Stimulated activated CD4-positive, alpha-beta T cell treated with anti-CD3 and anti-CD28 coated beads, Interleukin-1b, Interleukin-23, amount 100 ng/mL, for 48 hours (primary cell): ENCODE data around the gene PTP4A2.
A peak's percentile ranks its signal among the peaks of the same experiment; 100 is the strongest.
"Not testable (repeated sequence)": the region's sequence is repeated elsewhere in the genome, so short reads cannot be mapped to it uniquely, and the experiment has no call there.

Source experiments
- DNase-seq: peaks from one replicate; pipeline ENCODE4 v3.0.0-alpha.2; 2020

PTP4A2 gene

GRCh38 chr1:31945677-31946076, 7.5 kb upstream of the PTP4A2 start:
- DNase-seq, result not testable (repeated sequence)

- peak; percentile 81 for DNase-seq
These were observed 6.3 kb upstream of the PTP4A2 start for GRCh38 chr1:31944205-31945089.

- DNase-seq, result no peak
These were observed 5.5 kb upstream of the PTP4A2 start for GRCh38 chr1:31943546-31944184.

- DNase-seq, result not testable (repeated sequence)
These were observed 3.9 kb upstream of the PTP4A2 start for GRCh38 chr1:31942061-31942460.

GRCh38 chr1:31939484-31940329, 1.5 kb upstream of the PTP4A2 start:
- DNase-seq, result peak; percentile 85

- DNase-seq, result peak; percentile 73
These were observed 626 bp downstream of the PTP4A2 start for GRCh38 chr1:31937300-31938183.

GRCh38 chr1:31936981-31937299, 1.2 kb downstream of the PTP4A2 start:
- DNase-seq, result no peak

- no peak for DNase-seq
These were observed 1.7 kb downstream of the PTP4A2 start for GRCh38 chr1:31936278-31936980.

- no peak for DNase-seq
These were observed 3.2 kb downstream of the PTP4A2 start for GRCh38 chr1:31934706-31935629.

GRCh38 chr1:31932491-31933316, 5.5 kb downstream of the PTP4A2 start:
- DNase-seq, result no peak

GRCh38 chr1:31931593-31932225, 6.5 kb downstream of the PTP4A2 start:
- no peak for DNase-seq

GRCh38 chr1:31930836-31931592, 7.2 kb downstream of the PTP4A2 start:
- no peak for DNase-seq

- DNase-seq, result no peak
These were observed 10.5 kb downstream of the PTP4A2 start for GRCh38 chr1:31927661-31927980.

GRCh38 chr1:31926853-31927660, 11.1 kb downstream of the PTP4A2 start:
- DNase-seq, result no peak

- no peak for DNase-seq
These were observed 11.9 kb downstream of the PTP4A2 start for GRCh38 chr1:31926252-31926651.

GRCh38 chr1:31925824-31926223, 12.3 kb downstream of the PTP4A2 start:
- DNase-seq, result not testable (repeated sequence)

- no peak for DNase-seq
These were observed 13.3 kb downstream of the PTP4A2 start for GRCh38 chr1:31924839-31925238.
